Measurements from ENCODE around the gene SCN1A. TPM values are rescaled to one million over a fixed set of nuclear protein-coding genes. Genes with fewer than 3 reads are reported as not detected.
A peak's percentile ranks its signal among the peaks of the same experiment; 100 is the strongest.

Gene SCN1A
- total and polyA plus RNA-seq, 10 of the 15 experiments (the other 5 are each of a cell fraction or from before 2014, with no cell fraction given): not detected

GRCh38 chr2:165953655-165954606 lies 173.9 kb downstream of the SCN1A start, which contains the start of gene TTC21B (continued):
- TF ChIP-seq MTA3 (IDR thresholded peaks at IDR 0.05; ENCODE audit: borderline replicate concordance, low read length) (no peak), SMARCA5 (IDR thresholded peaks at IDR 0.05) (peak; percentile 85), GATAD2B (conservative IDR thresholded peaks at IDR 0.05; ENCODE audit: low read depth) (peak; percentile 93), CEBPZ (IDR thresholded peaks at IDR 0.05; ENCODE audit: low read depth, low read length) (no peak), CREB1 (IDR thresholded peaks at IDR 0.05; ENCODE audit: low read depth) (peak; percentile 85), CBX5 (IDR thresholded peaks at IDR 0.05; ENCODE audit: low read depth) (no peak; the same call in 1 of the 2 replicates), PML (IDR thresholded peaks at IDR 0.05; ENCODE audit: low read length) (0 out of 2 replicates have a peak, but pooled peaks have one; percentile 47), RFX5 (IDR thresholded peaks at IDR 0.05; ENCODE audit: low read depth, low read length) (no peak), BHLHE40 (IDR thresholded peaks at IDR 0.05; ENCODE audit: borderline replicate concordance in 1 of 2, low read depth in 2 of 2, low read length in 1 of 2) (peak; percentile 91 to 93), ZNF687 (IDR thresholded peaks at IDR 0.05) (0 out of 2 replicates have a peak, but pooled peaks have one; percentile 18), NFYB (IDR thresholded peaks at IDR 0.05; ENCODE audit: insufficient read depth, low read depth, low read length) (peak; percentile 64; the same call in 1 of the 2 replicates), NFIC (IDR thresholded peaks at IDR 0.05; ENCODE audit: low read depth, low read length) (0 out of 2 replicates have a peak, but pooled peaks have one; percentile 10), RBBP5 (conservative IDR thresholded peaks at IDR 0.05) (no peak), MAX (IDR thresholded peaks at IDR 0.05; ENCODE audit: low read depth, low read length) (peak; percentile 49), MEF2B (IDR thresholded peaks at IDR 0.05; ENCODE audit: partially characterized antibody, poor library complexity, severe bottlenecking) (peak; percentile 62), ETV6 (conservative IDR thresholded peaks at IDR 0.05 in 1 of 2, IDR thresholded peaks at IDR 0.05 in 1 of 2; ENCODE audit: borderline replicate concordance in 1 of 2, low read depth in 1 of 2) (peak in 1 of 2 experiments; percentile 48; a peak in 1 of 4 replicates), RELA (IDR thresholded peaks at IDR 0.05; ENCODE audit: borderline replicate concordance, partially characterized antibody) (peak; percentile 14), SUZ12 (IDR thresholded peaks at IDR 0.05; ENCODE audit: unreplicated experiment) (no peak), WRNIP1 (IDR thresholded peaks at IDR 0.05; ENCODE audit: borderline replicate concordance, low read depth, low read length) (0 out of 2 replicates have a peak, but pooled peaks have one; percentile 66)

All from GM12878 (cell line).